Loucy (cell line): Measurements from ENCODE around the gene CSH2.
"Not testable (repeated sequence)": the region's sequence is repeated elsewhere in the genome, so short reads cannot be mapped to it uniquely, and the experiment has no call there.

ENCODE experiments used
- CTCF ChIP-seq: fragments of 200-600 bp; sonication (generic); conservative IDR thresholded peaks from 2 replicates; pipeline ENCODE4 v1.5.1; 2014; ENCODE audit warnings: mild to moderate bottlenecking, antibody characterized with exemption, low read length
- EZH2phosphoT487 ChIP-seq: fragments of 200-600 bp; IDR thresholded peaks from 2 replicates; pipeline ENCODE4 v1.6.1; 2018; ENCODE audit warnings: antibody characterized with exemption, mild to moderate bottlenecking, moderate library complexity, borderline replicate concordance

- not testable (repeated sequence) for TF ChIP-seq CTCF, EZH2phosphoT487
These were observed 11.6 kb upstream of the CSH2 start for GRCh38 chr17:63885119-63885518.
